Spleen (tissue), 11 donors: Measurements from ENCODE around the gene IFT80. TPM values are rescaled to one million over a fixed set of nuclear protein-coding genes. Genes with fewer than 3 reads are reported as not detected.

Source experiments
- DNase-seq: peaks from one replicate; pipeline ENCODE4 v3.0.0-alpha.2; 2020
- H3K27ac ChIP-seq, 8 donors: fragments of 200-600 bp; sonication (generic) in 7 of 8; 1 replicate in 4 of 8; 2 replicates in 4 of 8; pipeline versions ENCODE4 v1.5.0 to v1.8.0; 2016 to 2021; ENCODE audit warnings: inconsistent platforms in 4 of 8, mild to moderate bottlenecking in 4 of 8, moderate library complexity in 1 of 8
- H3K27me3 ChIP-seq, 7 donors: fragments of 200-600 bp; sonication (generic) in 6 of 7; replicated peaks in 1 of 7; 1 replicate in 4 of 7; 2 replicates in 3 of 7; pipeline versions ENCODE4 v1.5.0 to v1.8.0; 2016 to 2021; ENCODE audit warnings: inconsistent platforms in 3 of 7, mild to moderate bottlenecking in 1 of 7
- H3K36me3 ChIP-seq, 6 donors: fragments of 200-600 bp; sonication (generic) in 5 of 6; 1 replicate in 4 of 6; 2 replicates in 2 of 6; pipeline versions ENCODE4 v1.5.0 to v1.8.0; 2016 to 2021; ENCODE audit warnings: inconsistent platforms in 2 of 6
- H3K4me1 ChIP-seq, 6 donors: fragments of 200-600 bp; sonication (generic) in 5 of 6; 1 replicate in 3 of 6; 2 replicates in 3 of 6; pipeline versions ENCODE4 v1.5.0 to v1.8.0; 2016 to 2021; ENCODE audit warnings: inconsistent platforms in 3 of 6
- H3K4me3 ChIP-seq, 8 donors: fragments of 200-600 bp; sonication (generic) in 7 of 8; 1 replicate in 4 of 8; 2 replicates in 4 of 8; pipeline versions ENCODE4 v1.5.0 to v1.8.0; 2016 to 2021; ENCODE audit warnings: inconsistent platforms in 4 of 8, mild to moderate bottlenecking in 4 of 8, moderate library complexity in 2 of 8
- H3K9me3 ChIP-seq, 8 donors: fragments of 200-600 bp; sonication (generic) in 7 of 8; 1 replicate in 4 of 8; 2 replicates in 4 of 8; pipeline versions ENCODE4 v1.5.0 to v1.8.0; 2016 to 2021; ENCODE audit warnings: inconsistent platforms in 4 of 8
- POLR2A ChIP-seq, 3 donors: fragments of 450-650 bp; IDR thresholded peaks; one replicate each; pipeline ENCODE4 v1.5.1; 2017; ENCODE audit warnings: antibody characterized with exemption in 3 of 3, mild to moderate bottlenecking in 1 of 3
- POLR2AphosphoS5 ChIP-seq, 3 donors: sonication (generic); formaldehyde crosslinking; IDR thresholded peaks; one replicate each; pipeline ENCODE4 v1.5.1; 2017; ENCODE audit warnings: antibody characterized with exemption in 3 of 3
- WGBS, 5 donors: extraction: QIAGEN DNeasy Blood & Tissue Kit in 3 of 5; methylation state at CpG; one replicate each; pipeline versions ENCODE4 v1.1.5 to v1.1.7; 2013 to 2018; 5-methylcytosine and 5-hydroxymethylcytosine counted together
- intact Hi-C: fragments of 100-400 bp; cut with DNase I; formaldehyde crosslinking; loops from one replicate; pipeline ENCODE4 v1.15.0; 2023; ENCODE audit warnings: low total_unique reads
- polyA plus RNA-seq, 3 donors: library from polyadenylated mRNA; stranded (reverse); fragments of 200-250 nt; gene quantifications; one replicate each; pipeline ENCODE4 v1.2.1, GENCODE V29; 2013
- total RNA-seq, 7 donors: library from RNA; depleted of rRNA in 3 of 7; stranded (reverse); fragments of >200 nt in 3 of 7; fragmentation: NEBNext Ultra II Directional in 4 of 7; extraction: Animal tissue kit (Norgen Biotek cat#: 25700) in 4 of 7; gene quantifications; one replicate each; pipeline versions ENCODE4 v1.1.0 to v1.2.1, GENCODE V29; 2016 to 2021
- TF ChIP-seq, protein P1 (sequence below), 11 experiments: fragments of 200-600 bp in 7 of 11; fragments of 450-650 bp in 4 of 11; sonication (generic) in 4 of 11; IDR thresholded peaks in 8 of 11; conservative IDR thresholded peaks in 3 of 11; 1 replicate in 7 of 11; 2 replicates in 4 of 11; pipeline versions ENCODE4 v1.4.0 to v1.8.0; 2016 to 2021; ENCODE audit warnings: antibody characterized with exemption in 11 of 11, inconsistent platforms in 4 of 11, mild to moderate bottlenecking in 1 of 11
- donor health status: healthy with polysubstance abuse.
- donor health status: DM: no; HTN: no; CAD: no; lungs with moderate emphysema.
- donor health status: DM: no; HTN: no; CAD: no.
- donor health status: Bipolar disorder and iron deficiency.
- donor health status: healthy.
- donor health status: DM: no; HTN: no; CAD: no.
- donor health status: DM: yes; HTN: yes; CAD: no.

IFT80 gene
- total and polyA plus RNA-seq, 10 donors: 15.3 to 44.0 (median 21.5) TPM

DNA sequence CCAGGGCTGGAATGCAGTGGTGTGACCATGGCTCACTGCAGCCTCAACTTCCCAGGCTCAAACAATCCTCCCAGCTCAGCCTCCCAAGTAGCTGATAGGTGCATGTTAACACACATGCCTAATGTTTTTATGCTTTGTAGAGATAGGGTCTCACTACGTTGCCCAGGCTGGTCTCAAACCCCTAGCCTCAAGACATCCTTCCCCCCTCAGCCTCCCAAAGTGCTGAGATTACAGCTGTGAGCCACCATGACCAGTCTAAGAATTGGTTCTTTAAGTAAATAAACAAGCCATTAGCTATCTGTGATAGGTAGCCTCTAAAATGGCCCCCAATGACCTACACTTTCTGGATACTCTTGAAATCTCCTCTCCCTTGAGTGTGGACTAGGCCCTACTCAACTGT is 46.8 kb upstream of the IFT80 start:
- intact Hi-C loops: no loop called here
- no peak overlapping the region for H3K27ac ChIP-seq
- 83 to 100% (median 96%) methylated on average over 1 of the region's 1 CpG for WGBS, 5 donors
- peaks cover 0 to 7% (median 0%) of the 10 kb centered on the region in 7 donors for H3K27me3 ChIP-seq
- H3K4me3 ChIP-seq: no peak overlapping the region
- H3K36me3 ChIP-seq: peaks cover 0 to 26% (median 0%) of the 10 kb centered on the region in 6 donors
- H3K4me1 ChIP-seq: peaks cover 0 to 42% (median 26%) of the 10 kb centered on the region in 6 donors
- DNase-seq: no peak
- TF ChIP-seq POLR2AphosphoS5 (IDR thresholded peaks at IDR 0.05) (no peak), POLR2A (IDR thresholded peaks at IDR 0.05) (no peak)
- TF ChIP-seq, protein P1, sequence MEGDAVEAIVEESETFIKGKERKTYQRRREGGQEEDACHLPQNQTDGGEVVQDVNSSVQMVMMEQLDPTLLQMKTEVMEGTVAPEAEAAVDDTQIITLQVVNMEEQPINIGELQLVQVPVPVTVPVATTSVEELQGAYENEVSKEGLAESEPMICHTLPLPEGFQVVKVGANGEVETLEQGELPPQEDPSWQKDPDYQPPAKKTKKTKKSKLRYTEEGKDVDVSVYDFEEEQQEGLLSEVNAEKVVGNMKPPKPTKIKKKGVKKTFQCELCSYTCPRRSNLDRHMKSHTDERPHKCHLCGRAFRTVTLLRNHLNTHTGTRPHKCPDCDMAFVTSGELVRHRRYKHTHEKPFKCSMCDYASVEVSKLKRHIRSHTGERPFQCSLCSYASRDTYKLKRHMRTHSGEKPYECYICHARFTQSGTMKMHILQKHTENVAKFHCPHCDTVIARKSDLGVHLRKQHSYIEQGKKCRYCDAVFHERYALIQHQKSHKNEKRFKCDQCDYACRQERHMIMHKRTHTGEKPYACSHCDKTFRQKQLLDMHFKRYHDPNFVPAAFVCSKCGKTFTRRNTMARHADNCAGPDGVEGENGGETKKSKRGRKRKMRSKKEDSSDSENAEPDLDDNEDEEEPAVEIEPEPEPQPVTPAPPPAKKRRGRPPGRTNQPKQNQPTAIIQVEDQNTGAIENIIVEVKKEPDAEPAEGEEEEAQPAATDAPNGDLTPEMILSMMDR (IDR thresholded peaks at IDR 0.05 in 8 of 11, conservative IDR thresholded peaks at IDR 0.05 in 3 of 11): no peak
- H3K9me3 ChIP-seq: no peaks in the 10 kb centered on the region

DNA sequence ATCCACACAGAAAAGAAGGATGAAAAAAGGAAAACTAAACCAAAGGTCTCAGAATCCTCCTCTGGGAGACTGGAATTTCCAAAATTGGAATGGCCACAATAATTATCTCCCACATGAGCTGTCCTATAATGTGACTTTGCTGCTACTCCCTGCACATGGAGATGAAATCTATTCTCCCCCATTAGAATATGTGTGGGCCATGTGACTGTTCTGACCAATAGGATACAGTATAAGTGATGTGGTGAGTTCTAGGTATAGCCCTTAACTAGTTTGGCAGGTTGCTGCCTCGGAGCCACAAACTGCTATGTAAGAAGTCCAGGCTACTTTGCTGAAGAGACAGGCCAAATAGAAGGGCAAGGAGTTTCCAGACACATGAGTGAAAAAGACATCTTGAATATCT is 45.4 kb upstream of the IFT80 start:
- peaks cover 0 to 37% (median 0%) of the 10 kb centered on the region in 6 donors for H3K36me3 ChIP-seq
- no peaks in the 10 kb centered on the region for H3K27me3 ChIP-seq
- no peak for DNase-seq
- H3K9me3 ChIP-seq: no peaks in the 10 kb centered on the region
- TF ChIP-seq POLR2AphosphoS5 (IDR thresholded peaks at IDR 0.05): no peak
- no peak for TF ChIP-seq POLR2A (IDR thresholded peaks at IDR 0.05)
- TF ChIP-seq, protein P1 (IDR thresholded peaks at IDR 0.05 in 8 of 11, conservative IDR thresholded peaks at IDR 0.05 in 3 of 11): no peak
- no peak overlapping the region for H3K27ac ChIP-seq
- no peak overlapping the region for H3K4me3 ChIP-seq
- 87 to 91% (median 89%) methylated on average over 1 of the region's 1 CpG for WGBS, 5 donors
- peaks cover 0 to 35% (median 19%) of the 10 kb centered on the region in 6 donors for H3K4me1 ChIP-seq
- intact Hi-C loops: no loop called here

DNA sequence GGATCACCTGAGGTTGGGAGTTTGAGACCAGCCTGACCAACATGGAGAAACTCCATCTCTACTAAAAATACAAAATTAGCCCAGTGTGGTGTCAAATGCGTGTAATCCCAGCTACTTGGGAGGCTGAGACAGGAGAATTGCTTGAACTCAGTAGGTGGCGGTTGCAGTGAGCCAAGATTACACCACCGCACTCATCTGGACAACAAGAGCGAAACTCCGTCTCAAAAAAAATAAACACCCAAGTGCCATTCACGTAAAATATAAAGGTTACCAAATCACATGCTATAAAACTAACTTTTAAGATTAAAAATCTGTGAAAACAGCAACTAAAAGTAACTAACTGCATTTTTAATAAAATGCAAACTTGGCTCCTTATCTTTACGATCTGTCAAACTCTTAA is 41.7 kb upstream of the IFT80 start:
- Histone ChIP-seq H3K4me3 (no peak overlapping the region), H3K9me3 (no peaks in the 10 kb centered on the region), H3K27me3 (no peaks in the 10 kb centered on the region), H3K4me1 (peaks cover 0 to 6% (median 0%) of the 10 kb centered on the region in 6 donors), H3K36me3 (peaks cover 0 to 70% (median 9%) of the 10 kb centered on the region in 6 donors), H3K27ac (no peak overlapping the region)
- TF ChIP-seq, protein P1 (IDR thresholded peaks at IDR 0.05 in 8 of 11, conservative IDR thresholded peaks at IDR 0.05 in 3 of 11): no peak
- TF ChIP-seq POLR2A (IDR thresholded peaks at IDR 0.05) (no peak), POLR2AphosphoS5 (IDR thresholded peaks at IDR 0.05) (no peak)
- DNase-seq: no peak
- 95 to 99% (median 97%) methylated on average over 7 of the region's 7 CpGs for WGBS, 5 donors
- intact Hi-C loops: no loop called here

DNA sequence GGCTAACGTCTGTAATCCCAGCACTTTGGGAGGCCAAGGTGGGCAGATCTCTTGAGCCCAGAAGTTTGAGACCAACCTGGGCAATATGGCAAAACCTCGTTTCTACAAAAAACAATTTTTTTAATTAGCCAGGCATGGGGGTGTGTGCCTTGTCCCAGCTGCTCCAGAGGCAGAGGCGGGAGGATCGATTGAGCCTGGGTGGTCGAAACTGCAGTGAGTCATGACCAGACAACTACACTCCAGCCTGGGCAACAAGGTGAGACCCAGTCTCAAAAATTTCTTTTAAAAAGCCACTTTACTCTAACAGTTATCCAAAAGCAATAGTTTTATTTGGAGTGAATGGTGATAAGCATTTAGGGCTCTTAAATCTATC is 38.0 kb upstream of the IFT80 start:
- Histone ChIP-seq H3K36me3 (peaks cover 0 to 84% (median 33%) of the 10 kb centered on the region in 6 donors), H3K27me3 (no peaks in the 10 kb centered on the region), H3K4me1 (peaks cover 0 to 6% (median 0%) of the 10 kb centered on the region in 6 donors), H3K4me3 (no peak overlapping the region), H3K27ac (no peak overlapping the region), H3K9me3 (no peaks in the 10 kb centered on the region)
- no peak for DNase-seq
- TF ChIP-seq POLR2AphosphoS5 (IDR thresholded peaks at IDR 0.05): no peak
- no peak for TF ChIP-seq POLR2A (IDR thresholded peaks at IDR 0.05)
- TF ChIP-seq, protein P1 (IDR thresholded peaks at IDR 0.05 in 8 of 11, conservative IDR thresholded peaks at IDR 0.05 in 3 of 11): no peak
- intact Hi-C loops: no loop called here
- WGBS, 5 donors: 80 to 87% (median 86%) methylated on average over 5 of the region's 5 CpGs
